ENCODE results near the gene COMMD4. TPM values are rescaled to one million over a fixed set of nuclear protein-coding genes. Genes with fewer than 3 reads are reported as not detected.

COMMD4 gene
- total RNA-seq = 59.3 and 80.1 TPM in 2 replicates

GRCh38 chr15:75335705-75336355 is at the start of gene COMMD4:
Gene COMMD4 (plus strand): TSS chr15:75336063. CDS start chr15:75336090, 27 bp downstream.

GRCh38 chr15:75346796-75347221 is 10.9 kb downstream of the COMMD4 start, which contains the start of gene NEIL1:
Gene NEIL1 (plus strand): TSS chr15:75347039. CDS start chr15:75348906, 1,867 bp downstream.

GRCh38 chr15:75367913-75368688 is 32.2 kb downstream of the COMMD4 start, which contains the start of gene MAN2C1:
Gene MAN2C1 (minus strand): TSS chr15:75368607. CDS start chr15:75368583, 24 bp downstream.

Other genes starting within 250 kb of the COMMD4 start
- 0.95 and 1.6 TPM in 2 replicates for gene C15orf39, start 134.2 kb upstream of the COMMD4 start, total RNA-seq
- not detected in 2 replicates for gene GOLGA6C, start 77.7 kb upstream of the COMMD4 start, total RNA-seq
- under 0.01 TPM in 1 of 2 replicates, not detected in the other for gene GOLGA6D, start 53.2 kb upstream of the COMMD4 start, total RNA-seq
- 6.3 TPM in 2 replicates for gene NEIL1, start 11.0 kb downstream of the COMMD4 start, total RNA-seq
- 85.9 and 95.7 TPM in 2 replicates for gene MAN2C1, start 32.5 kb downstream of the COMMD4 start, total RNA-seq
- gene SIN3A, start 115.6 kb downstream of the COMMD4 start, total RNA-seq = 23.2 and 31.9 TPM in 2 replicates
- gene PTPN9, start 243.3 kb downstream of the COMMD4 start, total RNA-seq = 16.1 and 18.4 TPM in 2 replicates

Data from bronchial smooth muscle cell (primary cell).